Measurements from ENCODE around the gene PMPCB.
"Not testable (repeated sequence)": the region's sequence is repeated elsewhere in the genome, so short reads cannot be mapped to it uniquely, and the experiment has no call there.

The PMPCB gene

GRCh38 chr7:103296901-103297836 is at the start of gene PMPCB:
PMPCB (plus strand) TSS chr7:103297435; CDS start chr7:103297460, 25 bp downstream.
- DNase-seq (ENCODE audit: low read depth in 3 of 3), result peak; percentile 92 to 94 (median 92)

- not testable (repeated sequence) for DNase-seq (ENCODE audit: low read depth in 3 of 3)
Measured at GRCh38 chr7:103253699-103254506, 43.3 kb upstream of the PMPCB start.

- DNase-seq (ENCODE audit: low read depth in 3 of 3), result not testable (repeated sequence)
Measured at GRCh38 chr7:103264054-103264453, 33.2 kb upstream of the PMPCB start.

- DNase-seq (ENCODE audit: low read depth in 3 of 3), result not testable (repeated sequence)
Measured at GRCh38 chr7:103266229-103266628, 31.0 kb upstream of the PMPCB start.

GRCh38 chr7:103273374-103273773 is 23.9 kb upstream of the PMPCB start:
- not testable (repeated sequence) for DNase-seq (ENCODE audit: low read depth in 3 of 3)

- DNase-seq (ENCODE audit: low read depth in 3 of 3), result not testable (repeated sequence)
Measured at GRCh38 chr7:103274867-103275266, 22.4 kb upstream of the PMPCB start.

- not testable (repeated sequence) for DNase-seq (ENCODE audit: low read depth in 3 of 3)
Measured at GRCh38 chr7:103278195-103278594, 19.0 kb upstream of the PMPCB start.

GRCh38 chr7:103279636-103279962 is 17.6 kb upstream of the PMPCB start:
- not testable (repeated sequence) for DNase-seq (ENCODE audit: low read depth in 3 of 3)

GRCh38 chr7:103279963-103280802 is 17.1 kb upstream of the PMPCB start:
- peak; percentile 70 to 81 (median 79) for DNase-seq (ENCODE audit: low read depth in 3 of 3)

- not testable (repeated sequence) for DNase-seq (ENCODE audit: low read depth in 3 of 3)
Measured at GRCh38 chr7:103280803-103281155, 16.5 kb upstream of the PMPCB start.

- not testable (repeated sequence) for DNase-seq (ENCODE audit: low read depth in 3 of 3)
Measured at GRCh38 chr7:103282802-103283427, 14.3 kb upstream of the PMPCB start.

GRCh38 chr7:103292122-103292521 is 5.1 kb upstream of the PMPCB start:
- no peak for DNase-seq (ENCODE audit: low read depth in 3 of 3)

GRCh38 chr7:103293526-103293925 is 3.7 kb upstream of the PMPCB start:
- no peak for DNase-seq (ENCODE audit: low read depth in 3 of 3)

GRCh38 chr7:103297837-103298179 is 573 bp downstream of the PMPCB start:
- no peak for DNase-seq (ENCODE audit: low read depth in 3 of 3)

GRCh38 chr7:103299660-103300059 is 2.4 kb downstream of the PMPCB start:
- DNase-seq (ENCODE audit: low read depth in 3 of 3), result no peak

- DNase-seq (ENCODE audit: low read depth in 3 of 3), result no peak
Measured at GRCh38 chr7:103301441-103301840, 4.2 kb downstream of the PMPCB start.

GRCh38 chr7:103307503-103308231 is 10.4 kb downstream of the PMPCB start:
- no peak for DNase-seq (ENCODE audit: low read depth in 3 of 3)

GRCh38 chr7:103314852-103315251 is 17.6 kb downstream of the PMPCB start:
- DNase-seq (ENCODE audit: low read depth in 3 of 3), result no peak

GRCh38 chr7:103316380-103316941 is 19.2 kb downstream of the PMPCB start:
- no peak for DNase-seq (ENCODE audit: low read depth in 3 of 3)

GRCh38 chr7:103317009-103317408 is 19.8 kb downstream of the PMPCB start:
- DNase-seq (ENCODE audit: low read depth in 3 of 3), result no peak
